ENCODE data around the gene TMC1. TPM values are rescaled to one million over a fixed set of nuclear protein-coding genes. Genes with fewer than 3 reads are reported as not detected.

TMC1 gene
- total and polyA plus RNA-seq, 2 of the 8 experiments (the other 6 are each of a cell fraction or from before 2014, with no cell fraction given) = 0.95 to 0.98 TPM

DNA sequence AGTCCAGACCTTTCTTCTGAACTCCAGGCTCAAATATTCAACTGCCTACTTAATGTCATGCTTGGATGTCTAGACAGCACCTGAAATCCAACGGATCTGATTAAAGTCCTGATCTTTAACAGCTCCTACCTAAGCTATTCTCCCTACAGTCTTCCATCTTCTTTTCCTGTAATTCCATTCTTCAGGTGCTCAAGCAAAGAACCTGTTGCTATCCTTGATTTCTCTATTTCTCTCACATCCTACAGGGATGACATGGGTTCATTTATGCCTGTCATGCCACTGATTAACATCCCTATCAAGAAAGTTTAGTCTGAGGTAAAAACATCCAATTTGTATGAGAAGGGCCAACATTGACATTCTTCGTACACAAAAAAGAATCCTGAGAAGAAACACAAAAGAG lies 163.2 kb downstream of the TMC1 start (continued):
- TF ChIP-seq SP1 (IDR thresholded peaks at IDR 0.05; ENCODE audit: low read depth, low read length) (no peak), SUZ12 (IDR thresholded peaks at IDR 0.05; ENCODE audit: low read length) (no peak), KDM4A (IDR thresholded peaks at IDR 0.05; ENCODE audit: low read depth, low read length, severe bottlenecking) (no peak), POLR2A (IDR thresholded peaks at IDR 0.05; ENCODE audit: control extremely low read depth in 1 of 2, low read depth in 2 of 2, low read length in 2 of 2) (no peak), ASH2L (IDR thresholded peaks at IDR 0.05; ENCODE audit: low read length) (no peak)

All from H1 (cell line).